Testis (tissue), 3 donors: ENCODE measurements around the gene MYO1E. TPM values are rescaled to one million over a fixed set of nuclear protein-coding genes. Genes with fewer than 3 reads are reported as not detected.

ENCODE experiments used
- DNase-seq: peaks from one replicate; pipeline ENCODE4 v3.0.0-alpha.2; 2019
- H3K27ac ChIP-seq, 2 donors: fragments of 200-600 bp; sonication (generic); one replicate each; pipeline ENCODE4 v1.5.1; 2019
- H3K27me3 ChIP-seq: fragments of 200-600 bp; sonication (generic); one replicate; pipeline ENCODE4 v1.5.1; 2019
- H3K36me3 ChIP-seq: fragments of 200-600 bp; sonication (generic); one replicate; pipeline ENCODE4 v1.5.1; 2017; ENCODE audit warnings: low read depth; ENCODE audit errors: missing control alignments
- H3K4me1 ChIP-seq: fragments of 200-600 bp; sonication (generic); one replicate; pipeline ENCODE4 v1.5.1; 2019
- H3K4me3 ChIP-seq, 2 donors: fragments of 200-600 bp; sonication (generic); one replicate each; pipeline ENCODE4 v1.5.1; 2017 to 2019
- H3K9me3 ChIP-seq: fragments of 200-600 bp; sonication (generic); one replicate; pipeline ENCODE4 v1.5.1; 2017
- POLR2A ChIP-seq: fragments of 450-650 bp; IDR thresholded peaks from one replicate; pipeline ENCODE4 v1.6.1; 2017; ENCODE audit warnings: antibody characterized with exemption, mild to moderate bottlenecking, moderate library complexity
- WGBS, 2 donors: methylation state at CpG; one replicate each; pipeline ENCODE4 v1.1.5; 2018; 5-methylcytosine and 5-hydroxymethylcytosine counted together
- intact Hi-C: fragments of 100-400 bp; cut with DNase I; formaldehyde crosslinking; loops from one replicate; pipeline ENCODE4 v1.15.1; 2023; ENCODE audit warnings: low total_unique reads
- polyA plus RNA-seq: library from polyadenylated mRNA; stranded (reverse); fragments of 350-450 nt; fragmentation: Illumina TruSeq; extraction: RNeasy Lipid Tissue Mini Kit (QIAGEN cat#74804); gene quantifications from one replicate; pipeline ENCODE4 v1.2.3, GENCODE V29; 2014; ENCODE audit warnings: low read depth, low replicate concordance; ENCODE audit not compliant: insufficient read depth
- total RNA-seq, 2 donors: library from RNA; depleted of rRNA; stranded (reverse); fragments of >200 nt; gene quantifications; one replicate each; pipeline ENCODE4 v1.2.3, GENCODE V29; 2016
- TF ChIP-seq, protein P1 (sequence below), 3 experiments: fragments of 450-650 bp in 2 of 3; fragments of 200-600 bp in 1 of 3; sonication (generic) in 1 of 3; IDR thresholded peaks; one replicate each; pipeline ENCODE4 v1.5.1; 2016 to 2019; ENCODE audit warnings: antibody characterized with exemption in 3 of 3, mild to moderate bottlenecking in 2 of 3, moderate library complexity in 1 of 3

Gene MYO1E
- total and polyA plus RNA-seq, 3 donors from 2014 or later = 14.3 to 23.4 (median 22.5) TPM

DNA sequence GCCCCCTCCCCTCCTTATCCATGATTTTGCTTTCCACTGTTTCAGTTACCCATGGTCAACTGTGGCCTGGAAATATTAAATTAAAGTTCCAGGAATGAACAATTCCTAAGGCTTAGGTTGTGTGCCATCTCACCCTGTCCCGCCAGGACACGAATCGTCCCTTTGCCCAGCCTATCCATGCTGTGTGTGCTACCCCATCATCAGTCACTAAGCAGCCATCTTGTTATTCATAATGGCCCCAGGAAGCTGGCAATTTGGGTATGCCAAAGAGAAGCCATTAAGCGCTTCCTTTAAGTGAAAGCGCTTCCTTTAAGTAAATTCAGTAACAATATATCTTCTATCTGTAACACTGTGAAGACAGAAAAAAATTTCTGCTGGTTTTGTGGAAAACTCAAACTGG lies 215.3 kb downstream of the MYO1E start:
- H3K4me3 ChIP-seq = no peak overlapping the region
- H3K36me3 ChIP-seq = no peaks in the 10 kb centered on the region
- H3K27me3 ChIP-seq = no peaks in the 10 kb centered on the region
- 83 to 96% methylated on average over 5 of the region's 5 CpGs for WGBS, 2 donors
- no peak for DNase-seq
- TF ChIP-seq, protein P1, sequence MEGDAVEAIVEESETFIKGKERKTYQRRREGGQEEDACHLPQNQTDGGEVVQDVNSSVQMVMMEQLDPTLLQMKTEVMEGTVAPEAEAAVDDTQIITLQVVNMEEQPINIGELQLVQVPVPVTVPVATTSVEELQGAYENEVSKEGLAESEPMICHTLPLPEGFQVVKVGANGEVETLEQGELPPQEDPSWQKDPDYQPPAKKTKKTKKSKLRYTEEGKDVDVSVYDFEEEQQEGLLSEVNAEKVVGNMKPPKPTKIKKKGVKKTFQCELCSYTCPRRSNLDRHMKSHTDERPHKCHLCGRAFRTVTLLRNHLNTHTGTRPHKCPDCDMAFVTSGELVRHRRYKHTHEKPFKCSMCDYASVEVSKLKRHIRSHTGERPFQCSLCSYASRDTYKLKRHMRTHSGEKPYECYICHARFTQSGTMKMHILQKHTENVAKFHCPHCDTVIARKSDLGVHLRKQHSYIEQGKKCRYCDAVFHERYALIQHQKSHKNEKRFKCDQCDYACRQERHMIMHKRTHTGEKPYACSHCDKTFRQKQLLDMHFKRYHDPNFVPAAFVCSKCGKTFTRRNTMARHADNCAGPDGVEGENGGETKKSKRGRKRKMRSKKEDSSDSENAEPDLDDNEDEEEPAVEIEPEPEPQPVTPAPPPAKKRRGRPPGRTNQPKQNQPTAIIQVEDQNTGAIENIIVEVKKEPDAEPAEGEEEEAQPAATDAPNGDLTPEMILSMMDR (IDR thresholded peaks at IDR 0.05) = no peak
- TF ChIP-seq POLR2A = no peak
- intact Hi-C loops = no loop called here
- no peaks in the 10 kb centered on the region for H3K4me1 ChIP-seq
- H3K9me3 ChIP-seq = no peaks in the 10 kb centered on the region
- H3K27ac ChIP-seq = no peak overlapping the region

DNA sequence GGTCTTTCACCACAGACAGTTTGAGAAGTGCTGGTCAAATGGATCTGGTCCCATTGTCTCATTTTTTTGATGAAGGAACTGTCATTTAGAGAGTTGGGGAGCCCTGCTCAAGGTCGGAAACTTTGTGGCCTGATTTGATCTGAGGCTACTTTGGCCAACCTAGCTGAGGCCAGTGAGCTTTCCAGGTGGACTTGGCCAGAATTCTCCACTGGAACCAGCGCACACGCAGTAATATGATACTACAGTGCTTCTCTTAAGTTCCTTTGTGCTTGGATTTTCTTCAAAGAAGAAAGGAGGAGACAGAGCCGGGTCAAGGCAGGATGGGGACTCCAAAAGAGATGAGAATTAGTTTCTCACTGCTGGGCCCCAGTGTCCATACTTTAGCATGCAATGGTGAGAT lies 217.2 kb downstream of the MYO1E start:
- no peak for TF ChIP-seq POLR2A
- TF ChIP-seq, protein P1 (IDR thresholded peaks at IDR 0.05) = no peak
- Histone ChIP-seq H3K4me1 (no peaks in the 10 kb centered on the region), H3K9me3 (no peaks in the 10 kb centered on the region), H3K4me3 (no peak overlapping the region), H3K36me3 (no peaks in the 10 kb centered on the region), H3K27me3 (no peaks in the 10 kb centered on the region), H3K27ac (no peak overlapping the region)
- DNase-seq = no peak
- WGBS, 2 donors = 81% methylated on average over 4 of the region's 4 CpGs
- intact Hi-C loops = no loop called here

DNA sequence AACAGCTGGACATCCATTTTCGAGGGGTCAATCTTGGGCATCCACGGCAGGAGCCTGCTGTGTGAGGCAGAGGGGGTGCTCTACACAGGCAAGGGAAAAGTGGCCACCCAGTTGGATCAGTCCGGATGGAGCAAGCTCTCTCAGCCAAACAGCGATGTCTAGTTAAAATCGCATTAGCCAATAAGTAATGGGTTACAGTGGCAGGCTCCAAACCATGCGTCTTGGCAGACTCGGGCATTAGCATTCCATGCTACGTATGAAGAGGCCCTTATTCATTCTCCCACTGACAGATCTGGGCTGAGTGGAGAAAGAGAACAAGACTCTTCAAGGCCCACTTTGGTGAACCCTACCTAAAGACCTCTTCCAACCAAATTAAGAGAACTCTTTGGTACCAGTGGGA lies 218.4 kb downstream of the MYO1E start:
- DNase-seq = no peak
- H3K36me3 ChIP-seq = no peaks in the 10 kb centered on the region

DNA sequence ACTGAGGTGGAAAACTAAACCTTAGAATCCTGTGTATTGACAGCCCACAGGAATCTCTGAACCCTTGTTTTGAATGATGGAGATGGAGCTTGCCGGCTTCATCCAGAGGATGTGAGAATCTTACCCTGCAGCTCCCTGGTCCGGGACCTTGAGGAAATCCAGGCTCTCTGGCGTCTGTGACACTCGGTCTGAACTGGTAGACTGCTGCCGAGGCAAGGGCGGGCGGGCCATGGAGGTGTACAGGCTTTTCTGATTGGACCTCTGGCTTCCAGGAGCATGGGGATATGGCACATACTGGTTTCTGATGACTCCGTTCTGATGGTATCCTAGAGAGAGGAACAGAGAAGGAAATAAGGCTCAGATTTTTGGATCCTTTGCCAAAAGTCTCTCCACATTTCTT lies 219.2 kb downstream of the MYO1E start:
- intact Hi-C loops = no loop called here
- Histone ChIP-seq H3K4me1 (no peaks in the 10 kb centered on the region), H3K27ac (no peak overlapping the region), H3K36me3 (no peaks in the 10 kb centered on the region), H3K9me3 (no peaks in the 10 kb centered on the region), H3K27me3 (no peaks in the 10 kb centered on the region), H3K4me3 (no peak overlapping the region)
- TF ChIP-seq POLR2A = no peak
- TF ChIP-seq, protein P1 (IDR thresholded peaks at IDR 0.05) = no peak
- WGBS, 2 donors = 84 to 93% methylated on average over 8 of the region's 8 CpGs
- no peak for DNase-seq

More for the DNA sequence above, 218.4 kb downstream of the MYO1E start:
- Histone ChIP-seq H3K27me3 (no peaks in the 10 kb centered on the region), H3K4me3 (no peak overlapping the region), H3K4me1 (no peaks in the 10 kb centered on the region), H3K9me3 (no peaks in the 10 kb centered on the region), H3K27ac (no peak overlapping the region)
- WGBS, 2 donors = 79 to 94% methylated on average over 8 of the region's 8 CpGs
- intact Hi-C loops = no loop called here
- TF ChIP-seq, protein P1 (IDR thresholded peaks at IDR 0.05) = no peak
- TF ChIP-seq POLR2A = no peak

DNA sequence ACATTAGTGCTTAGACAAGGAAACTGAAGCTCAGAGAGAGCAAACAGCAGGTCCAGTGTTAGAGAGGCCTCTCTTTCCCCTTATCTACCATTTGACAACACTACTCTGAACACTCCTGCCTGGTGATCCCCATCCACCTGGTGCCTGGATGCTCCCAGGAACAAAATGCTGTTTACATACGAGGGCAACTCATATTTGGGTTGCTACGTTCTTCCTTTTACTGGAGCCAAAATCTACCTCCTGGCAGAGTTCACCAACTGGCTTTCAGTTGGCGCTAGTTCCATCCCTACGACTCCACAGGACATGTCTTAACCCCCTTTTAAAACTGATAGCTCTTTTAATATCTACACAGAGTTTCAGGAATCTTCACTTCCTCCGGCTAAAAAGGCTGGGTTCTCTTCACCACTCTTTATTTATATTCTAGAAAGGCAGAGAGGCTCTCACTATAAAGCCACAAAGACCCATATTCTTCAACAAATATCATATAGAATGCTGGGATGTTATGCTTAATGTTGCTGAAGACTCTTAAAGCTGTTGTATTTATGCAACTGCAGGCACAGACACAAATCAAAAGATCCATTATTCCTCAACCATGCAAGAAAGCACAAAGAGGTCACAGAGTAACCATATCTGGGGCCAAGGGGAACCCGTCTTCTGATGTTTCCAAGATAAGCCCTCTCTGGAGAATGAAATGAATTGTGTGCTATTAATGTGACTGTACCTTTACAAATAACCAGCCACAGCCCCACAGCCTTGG lies 219.8 kb downstream of the MYO1E start:
- no peak for DNase-seq

More for the DNA sequence above, 219.8 kb downstream of the MYO1E start:
- 79 to 95% methylated on average over 6 of the region's 6 CpGs for WGBS, 2 donors
- Histone ChIP-seq H3K4me3 (no peak overlapping the region), H3K4me1 (no peaks in the 10 kb centered on the region), H3K36me3 (no peaks in the 10 kb centered on the region), H3K27ac (no peak overlapping the region), H3K27me3 (no peaks in the 10 kb centered on the region), H3K9me3 (no peaks in the 10 kb centered on the region)
- intact Hi-C loops = no loop called here
- TF ChIP-seq, protein P1 (IDR thresholded peaks at IDR 0.05) = no peak
- no peak for TF ChIP-seq POLR2A
